DMS153 treated with DMSO at 0.1 percent for 48 hours (cell line): ENCODE measurements around the gene PROP1.
"Not testable (repeated sequence)": the region's sequence is repeated elsewhere in the genome, so short reads cannot be mapped to it uniquely, and the experiment has no call there.

Experiments
- DNase-seq: peaks from one replicate; lab custom pipeline; 2025; ENCODE audit not compliant: unreplicated experiment; lab: John Stamatoyannopoulos, UW

PROP1 gene

DNA sequence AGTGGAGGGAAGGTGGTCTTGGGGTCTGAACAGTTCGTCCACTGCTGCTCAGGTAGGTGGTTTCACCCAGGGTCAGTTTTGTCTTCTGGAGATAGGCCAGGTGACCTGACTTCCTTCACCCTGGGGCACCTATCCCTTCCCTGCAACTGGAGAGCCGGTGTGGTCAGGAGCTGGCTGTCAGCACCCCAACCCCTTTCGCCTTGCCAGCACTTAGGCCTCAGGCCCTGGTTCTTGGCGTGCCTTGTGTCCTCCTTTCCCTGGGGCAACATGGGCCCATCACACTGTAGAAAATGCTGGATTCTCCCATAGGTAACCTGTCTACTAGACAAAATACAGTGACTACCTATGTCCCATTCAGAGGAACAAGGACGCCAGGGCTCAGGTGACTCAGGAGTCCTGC lies 13.1 kb downstream of the PROP1 start:
- no peak for DNase-seq

- no peak for DNase-seq
These were observed 13.8 kb downstream of the PROP1 start for GRCh38 chr5:177982072-177982727.

DNA sequence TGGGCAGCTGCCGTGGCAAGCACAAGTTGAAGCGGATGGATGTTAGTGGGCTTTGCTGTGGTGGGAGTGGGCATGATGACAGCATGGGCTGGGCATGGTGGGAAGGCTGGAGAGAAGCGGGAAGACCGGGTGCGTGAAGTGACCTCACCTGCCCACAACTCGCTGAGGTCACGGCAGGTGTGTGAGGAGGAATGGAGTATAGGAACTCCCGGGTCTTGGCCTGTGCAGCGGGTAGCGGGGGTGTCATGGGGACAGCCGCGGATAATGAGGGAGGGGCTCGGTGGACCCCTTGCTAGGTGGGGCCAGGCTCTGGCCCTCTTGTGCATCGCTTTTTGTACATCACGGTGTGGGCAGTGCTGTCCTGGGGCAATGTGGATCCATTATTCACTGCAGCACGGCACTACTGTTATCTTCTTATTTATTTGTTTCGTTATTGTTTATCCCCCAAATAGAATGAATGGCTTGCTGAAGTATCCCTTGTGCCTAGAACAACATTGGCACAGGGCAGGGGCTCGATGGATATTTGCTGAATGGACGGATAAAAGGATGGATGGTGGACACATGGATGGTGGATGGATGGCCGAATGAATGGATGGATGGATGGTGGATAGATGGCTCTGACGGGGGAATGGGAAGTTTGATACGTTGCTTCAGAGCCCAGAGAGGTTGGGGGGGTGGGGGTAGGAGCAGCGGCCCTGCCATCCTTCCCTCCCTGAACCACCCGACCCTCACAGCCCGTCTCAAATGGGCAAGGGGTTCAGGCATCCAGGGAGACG lies 14.6 kb downstream of the PROP1 start:
- DNase-seq, result no peak

- DNase-seq, result no peak
These were observed 15.3 kb downstream of the PROP1 start for GRCh38 chr5:177980743-177981151.

GRCh38 chr5:177977600-177977999 lies 18.4 kb downstream of the PROP1 start:
- DNase-seq, result not testable (repeated sequence)

DNA sequence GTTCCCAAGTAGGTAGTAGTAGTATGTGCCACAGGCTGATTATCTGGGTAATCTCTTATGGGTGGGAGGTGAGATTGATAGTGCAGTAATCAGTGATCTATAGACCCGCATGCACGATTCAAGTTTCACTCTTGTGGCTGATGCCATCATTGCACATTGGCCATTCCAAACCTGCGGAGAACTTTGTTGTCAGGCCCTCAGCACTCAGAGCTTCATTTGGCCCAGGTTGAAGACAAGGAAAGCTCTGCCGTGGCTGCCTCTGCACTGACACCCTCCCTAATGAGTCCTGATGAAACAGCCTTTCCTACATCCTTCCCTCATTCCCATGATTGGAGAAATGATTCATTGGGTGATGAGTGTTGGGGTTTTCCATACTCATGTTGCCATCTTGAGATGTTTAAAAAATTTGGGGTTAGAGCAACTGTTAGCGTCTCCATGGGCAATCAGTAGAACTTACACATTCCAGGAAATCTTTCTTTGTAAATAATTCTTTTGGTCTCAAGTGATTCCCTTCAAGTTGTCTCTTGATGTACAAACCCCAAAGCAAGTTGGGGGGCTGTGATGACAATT lies 22.9 kb downstream of the PROP1 start:
- DNase-seq, result no peak

DNA sequence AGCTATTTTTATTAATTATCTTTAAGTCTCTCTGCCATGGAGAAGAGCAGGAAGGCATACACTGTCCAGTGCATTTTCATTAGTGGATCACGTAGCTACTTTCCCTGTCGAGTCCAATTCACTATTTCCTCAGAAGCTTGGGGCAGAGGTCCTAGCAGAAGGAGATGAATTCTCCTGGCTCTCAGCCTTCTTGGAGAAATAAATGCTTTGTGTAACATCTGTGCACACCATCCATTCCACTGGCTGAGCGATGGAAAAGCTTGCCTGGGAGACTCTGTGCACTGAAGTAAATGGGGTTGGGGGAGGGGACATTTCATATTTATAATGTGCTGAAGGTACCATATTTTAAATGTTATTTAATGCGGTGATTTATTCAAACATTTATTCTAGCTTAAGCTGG lies 23.4 kb downstream of the PROP1 start:
- DNase-seq, result no peak

DNA sequence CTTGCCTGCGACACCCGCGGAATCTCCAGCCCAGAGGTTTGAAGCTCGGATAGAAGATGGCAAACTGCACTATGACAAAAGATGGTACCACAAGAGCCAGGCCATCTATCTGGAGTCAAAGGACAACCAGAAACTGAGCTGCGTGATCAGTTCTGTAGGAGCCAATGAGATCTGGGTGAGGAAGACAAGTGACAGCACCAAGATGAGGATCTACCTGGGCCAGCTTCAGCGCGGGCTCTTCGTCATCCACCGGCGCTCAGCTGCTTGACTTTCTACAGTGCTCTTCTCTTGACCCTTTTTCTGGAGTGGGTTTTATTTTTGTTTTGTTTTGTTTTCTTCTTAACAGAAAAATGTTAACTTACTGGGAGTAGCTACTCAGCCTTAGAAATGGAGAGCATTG lies 24.0 kb downstream of the PROP1 start:
- not testable (repeated sequence) for DNase-seq

DNA sequence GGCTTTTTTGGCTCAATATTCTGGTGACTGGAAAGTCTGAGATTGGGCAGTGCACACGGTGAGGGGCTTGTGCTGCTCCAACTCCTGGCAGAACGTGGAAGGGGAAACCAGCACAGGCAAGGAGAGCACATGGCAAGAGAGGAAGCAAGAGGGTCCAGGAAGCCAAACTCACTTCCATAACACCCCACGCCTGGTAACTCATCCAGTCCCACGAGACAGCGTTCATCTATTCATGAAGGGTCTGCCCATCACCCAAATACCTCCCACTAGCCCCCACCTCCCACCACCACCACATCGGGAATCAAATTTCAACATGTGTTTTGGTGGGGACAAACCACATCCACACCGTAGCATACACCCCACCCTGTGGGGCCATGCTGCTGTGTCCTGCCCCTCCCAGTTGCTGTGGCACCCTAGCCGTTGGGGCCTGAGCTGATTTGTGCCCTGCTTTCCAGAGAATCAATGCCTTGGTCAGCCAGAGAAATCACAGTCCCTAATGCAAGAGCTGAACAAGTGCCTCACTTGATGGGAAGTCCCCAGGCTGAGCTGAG lies 27.3 kb downstream of the PROP1 start:
- no peak for DNase-seq

- DNase-seq, result no peak
These were observed 28.7 kb downstream of the PROP1 start for GRCh38 chr5:177967221-177967887.

DNA sequence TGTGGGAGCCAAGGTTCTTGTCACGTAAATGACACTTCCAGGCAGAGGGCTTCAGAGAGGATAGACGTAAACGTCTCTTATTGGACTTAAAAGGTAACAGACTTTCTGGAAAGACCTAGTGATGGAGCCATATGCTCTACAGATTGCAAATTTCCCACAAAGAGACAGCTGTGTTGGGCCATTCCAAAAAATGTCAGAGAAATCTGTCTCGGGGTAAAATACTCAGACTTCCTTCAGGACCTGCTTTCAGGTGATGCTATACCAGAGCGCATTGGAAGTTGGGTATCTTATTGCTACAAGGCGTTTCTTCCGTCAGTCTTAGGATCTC lies 29.2 kb downstream of the PROP1 start:
- DNase-seq, result no peak

DNA sequence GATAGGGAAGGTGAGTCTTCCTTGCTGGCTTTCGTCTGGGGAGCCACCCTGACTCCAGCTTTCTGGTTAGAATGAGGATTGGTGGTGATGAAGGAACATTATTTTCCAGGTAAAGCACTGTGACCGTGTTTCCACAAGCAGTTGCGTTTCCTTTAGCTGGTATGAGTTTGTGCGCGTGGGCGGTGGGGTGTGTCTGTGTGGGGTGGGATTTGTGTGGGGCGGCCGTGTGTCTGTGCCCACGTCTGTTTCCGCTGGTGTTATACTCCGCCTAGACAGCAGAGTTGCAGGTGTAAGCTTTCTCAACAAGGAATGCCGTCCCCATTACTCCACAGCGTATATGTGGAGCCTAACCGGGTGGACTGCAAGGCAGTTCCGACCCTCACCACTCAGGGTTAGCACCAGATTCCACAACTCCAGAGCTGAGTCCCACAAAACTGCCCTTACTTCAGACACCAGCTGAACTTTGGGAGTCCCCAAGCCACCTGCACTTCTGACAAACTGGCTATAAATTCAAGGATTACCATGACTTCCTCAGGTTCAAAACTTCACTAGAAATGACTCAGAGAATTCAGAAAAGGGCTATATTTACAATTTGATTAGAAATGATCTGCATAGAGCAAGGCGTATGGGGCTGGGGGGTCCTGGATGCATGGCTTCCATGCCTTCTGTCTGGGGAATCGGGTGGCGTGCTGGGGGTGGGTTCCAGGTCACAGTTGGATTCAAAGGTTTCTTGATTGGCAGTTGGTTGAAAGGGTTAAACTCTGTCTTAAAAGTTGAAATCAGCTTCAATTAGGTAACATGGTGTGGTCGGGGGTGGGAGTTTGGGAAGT lies 29.8 kb downstream of the PROP1 start:
- no peak for DNase-seq

DNA sequence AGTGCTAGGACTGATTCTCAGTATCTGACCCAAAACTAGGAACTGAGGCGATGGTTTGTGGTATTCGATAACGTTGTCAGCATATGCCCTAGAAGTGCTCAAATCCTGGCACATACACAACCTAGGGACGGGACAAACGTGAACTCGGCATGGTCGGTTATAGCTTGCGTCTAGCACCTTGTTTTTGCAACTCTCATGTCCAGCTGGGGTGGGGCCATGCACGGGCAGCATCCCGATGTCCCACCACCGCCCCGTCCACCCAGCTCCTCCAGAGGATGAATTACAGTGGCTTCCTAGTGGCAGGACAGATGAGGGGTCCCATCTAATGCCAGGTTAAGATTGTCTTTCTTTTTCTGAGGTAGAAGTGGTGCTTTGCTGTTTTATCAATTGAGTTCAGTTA lies 31.6 kb downstream of the PROP1 start:
- DNase-seq, result no peak

DNA sequence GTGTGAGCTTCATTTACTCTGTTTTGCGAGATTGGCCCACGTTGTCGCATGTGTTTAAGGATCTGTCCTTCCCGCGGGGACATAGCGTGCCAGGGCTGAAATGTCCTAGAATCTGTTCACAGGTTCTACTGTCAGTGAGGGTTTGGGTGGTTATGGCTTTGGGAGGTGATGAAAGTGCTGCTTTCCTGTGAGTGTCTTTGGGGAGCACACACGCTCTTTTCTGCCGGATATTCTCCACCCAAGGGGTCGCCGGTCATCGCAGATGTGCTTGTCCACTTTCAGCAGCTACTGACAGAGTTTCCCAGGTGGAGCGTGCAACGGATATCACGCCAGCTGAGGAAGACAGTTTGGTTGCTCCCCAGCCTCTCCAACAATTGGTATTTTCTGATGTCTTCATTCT lies 32.1 kb downstream of the PROP1 start:
- DNase-seq, result no peak

DNA sequence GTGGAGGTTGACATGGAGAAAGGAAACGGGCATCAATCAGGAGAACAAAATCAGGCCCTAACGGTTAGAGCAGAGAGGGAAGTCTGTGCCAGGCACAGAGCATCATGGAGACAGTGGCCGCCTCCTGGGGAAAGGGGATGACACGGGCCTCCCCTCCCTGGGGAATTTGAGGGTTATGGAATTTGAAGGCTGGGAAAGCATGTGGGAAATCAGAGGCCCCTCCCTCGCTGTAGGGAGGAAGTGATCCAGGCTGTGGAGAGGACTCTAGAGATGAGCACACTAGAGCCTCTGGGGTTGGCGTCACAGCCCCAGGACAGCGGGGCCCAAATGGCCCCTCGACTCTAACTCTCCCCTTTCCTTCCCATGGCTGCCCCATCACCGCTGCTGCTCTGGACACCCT lies 36.7 kb downstream of the PROP1 start:
- DNase-seq, result no peak

GRCh38 chr5:177958696-177959095 lies 37.3 kb downstream of the PROP1 start:
- no peak for DNase-seq

GRCh38 chr5:177957241-177957640 lies 38.8 kb downstream of the PROP1 start:
- no peak for DNase-seq

- not testable (repeated sequence) for DNase-seq
These were observed 42.9 kb downstream of the PROP1 start for GRCh38 chr5:177953101-177953500.

DNA sequence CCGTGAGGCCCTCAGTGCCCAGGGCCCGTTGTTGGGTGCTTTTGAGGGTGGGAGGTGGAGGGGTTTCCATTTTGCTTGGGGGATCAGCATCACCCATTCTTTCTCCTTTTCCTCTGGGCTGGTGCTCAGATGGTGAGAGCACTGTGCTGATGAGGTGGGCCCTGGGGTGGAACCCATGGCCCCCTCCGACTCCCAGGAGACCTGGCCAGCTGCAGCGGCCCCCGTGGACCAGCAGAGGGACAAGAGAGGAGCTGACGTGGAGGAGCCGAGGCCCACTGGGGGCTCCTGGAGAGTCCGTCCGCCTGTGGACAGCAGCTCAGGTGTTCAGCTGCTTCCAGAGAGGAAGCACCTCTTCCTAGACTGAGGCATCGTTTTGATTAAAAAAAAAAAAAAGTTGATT lies 46.4 kb downstream of the PROP1 start:
- not testable (repeated sequence) for DNase-seq

DNA sequence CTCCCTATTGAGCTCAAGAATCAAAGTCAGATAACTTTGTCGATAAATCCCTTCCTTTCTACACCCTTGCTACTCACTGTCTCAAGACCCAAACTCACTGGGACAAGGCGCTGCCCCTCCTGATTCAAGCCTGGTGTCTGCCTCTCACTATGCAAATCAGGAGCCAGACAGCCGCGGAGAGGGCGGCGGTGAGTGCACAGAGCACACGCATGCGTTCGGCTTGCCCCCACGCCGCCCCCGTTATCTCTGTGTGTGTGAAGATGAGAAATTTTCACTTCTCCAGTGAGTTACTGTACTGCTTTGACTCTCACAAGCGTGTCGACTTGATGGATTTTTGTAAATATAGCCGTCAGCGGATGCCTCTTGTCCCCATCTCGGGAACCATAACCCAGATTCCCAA lies 47.0 kb downstream of the PROP1 start:
- not testable (repeated sequence) for DNase-seq

DNA sequence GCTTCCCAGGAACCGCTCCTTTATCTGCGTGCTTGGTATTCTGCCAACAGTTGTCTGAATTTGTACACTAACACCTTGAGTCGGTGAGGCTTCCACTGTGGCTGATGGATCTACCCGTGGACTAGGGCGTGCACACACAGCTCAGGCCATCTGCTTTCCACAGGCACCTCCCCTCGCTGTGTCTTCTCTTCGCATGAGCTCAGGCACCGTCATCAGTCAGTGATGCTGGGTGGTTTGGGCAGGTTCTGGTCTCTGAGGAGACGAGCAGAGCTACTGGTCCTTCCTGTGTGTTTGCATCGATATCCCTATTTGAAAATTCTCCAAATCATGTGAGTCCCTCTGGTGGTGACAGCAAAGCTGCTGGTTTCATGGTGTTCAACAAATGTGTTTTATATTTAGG lies 48.1 kb downstream of the PROP1 start:
- DNase-seq, result peak; percentile 1
